ENCODE measurements around the gene IER5. TPM values are rescaled to one million over a fixed set of nuclear protein-coding genes. Genes with fewer than 3 reads are reported as not detected.

IER5 gene
- total and polyA plus RNA-seq, 9 of the 15 experiments (the other 6 are each of a cell fraction or from before 2014, with no cell fraction given) = 2.4 to 32.1 (median 12.0) TPM

DNA sequence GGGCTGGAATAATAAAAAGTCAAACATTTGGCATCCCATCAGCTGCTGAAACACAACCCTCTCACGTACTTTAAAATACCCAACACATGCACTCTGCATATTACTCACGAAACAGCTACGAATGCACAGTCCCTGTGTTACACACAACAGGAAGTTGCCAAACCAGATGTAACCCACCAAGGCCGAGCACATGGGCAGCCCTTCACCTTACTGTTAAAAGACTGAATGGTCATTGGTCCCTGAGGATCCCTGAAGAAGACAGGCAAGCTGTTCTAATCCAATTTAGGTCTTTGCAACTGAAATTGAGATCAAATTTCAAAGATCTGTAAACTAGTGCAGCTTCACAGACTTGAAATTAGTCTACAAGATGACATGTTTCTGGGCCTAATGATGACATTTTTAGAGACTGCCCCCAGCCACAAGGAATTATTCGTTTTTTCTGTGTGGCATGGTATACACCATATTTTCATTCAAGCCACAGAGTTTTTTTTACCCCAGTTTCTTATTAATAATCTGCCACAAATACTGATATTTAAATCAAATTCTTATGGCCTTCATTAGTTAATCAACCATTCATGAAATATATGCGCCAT is 25.6 kb upstream of the IER5 start (continued):
- TF ChIP-seq, protein P1, sequence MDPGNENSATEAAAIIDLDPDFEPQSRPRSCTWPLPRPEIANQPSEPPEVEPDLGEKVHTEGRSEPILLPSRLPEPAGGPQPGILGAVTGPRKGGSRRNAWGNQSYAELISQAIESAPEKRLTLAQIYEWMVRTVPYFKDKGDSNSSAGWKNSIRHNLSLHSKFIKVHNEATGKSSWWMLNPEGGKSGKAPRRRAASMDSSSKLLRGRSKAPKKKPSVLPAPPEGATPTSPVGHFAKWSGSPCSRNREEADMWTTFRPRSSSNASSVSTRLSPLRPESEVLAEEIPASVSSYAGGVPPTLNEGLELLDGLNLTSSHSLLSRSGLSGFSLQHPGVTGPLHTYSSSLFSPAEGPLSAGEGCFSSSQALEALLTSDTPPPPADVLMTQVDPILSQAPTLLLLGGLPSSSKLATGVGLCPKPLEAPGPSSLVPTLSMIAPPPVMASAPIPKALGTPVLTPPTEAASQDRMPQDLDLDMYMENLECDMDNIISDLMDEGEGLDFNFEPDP (CRISPR knock-in tag; IDR thresholded peaks at IDR 0.05) = no peak
- no peak for TF ChIP-seq SAFB (IDR thresholded peaks at IDR 0.05; ENCODE audit: borderline replicate concordance, low read depth, low read length)
- TF ChIP-seq, protein P2, sequence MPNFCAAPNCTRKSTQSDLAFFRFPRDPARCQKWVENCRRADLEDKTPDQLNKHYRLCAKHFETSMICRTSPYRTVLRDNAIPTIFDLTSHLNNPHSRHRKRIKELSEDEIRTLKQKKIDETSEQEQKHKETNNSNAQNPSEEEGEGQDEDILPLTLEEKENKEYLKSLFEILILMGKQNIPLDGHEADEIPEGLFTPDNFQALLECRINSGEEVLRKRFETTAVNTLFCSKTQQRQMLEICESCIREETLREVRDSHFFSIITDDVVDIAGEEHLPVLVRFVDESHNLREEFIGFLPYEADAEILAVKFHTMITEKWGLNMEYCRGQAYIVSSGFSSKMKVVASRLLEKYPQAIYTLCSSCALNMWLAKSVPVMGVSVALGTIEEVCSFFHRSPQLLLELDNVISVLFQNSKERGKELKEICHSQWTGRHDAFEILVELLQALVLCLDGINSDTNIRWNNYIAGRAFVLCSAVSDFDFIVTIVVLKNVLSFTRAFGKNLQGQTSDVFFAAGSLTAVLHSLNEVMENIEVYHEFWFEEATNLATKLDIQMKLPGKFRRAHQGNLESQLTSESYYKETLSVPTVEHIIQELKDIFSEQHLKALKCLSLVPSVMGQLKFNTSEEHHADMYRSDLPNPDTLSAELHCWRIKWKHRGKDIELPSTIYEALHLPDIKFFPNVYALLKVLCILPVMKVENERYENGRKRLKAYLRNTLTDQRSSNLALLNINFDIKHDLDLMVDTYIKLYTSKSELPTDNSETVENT (CRISPR knock-in tag; IDR thresholded peaks at IDR 0.05) = no peak

DNA sequence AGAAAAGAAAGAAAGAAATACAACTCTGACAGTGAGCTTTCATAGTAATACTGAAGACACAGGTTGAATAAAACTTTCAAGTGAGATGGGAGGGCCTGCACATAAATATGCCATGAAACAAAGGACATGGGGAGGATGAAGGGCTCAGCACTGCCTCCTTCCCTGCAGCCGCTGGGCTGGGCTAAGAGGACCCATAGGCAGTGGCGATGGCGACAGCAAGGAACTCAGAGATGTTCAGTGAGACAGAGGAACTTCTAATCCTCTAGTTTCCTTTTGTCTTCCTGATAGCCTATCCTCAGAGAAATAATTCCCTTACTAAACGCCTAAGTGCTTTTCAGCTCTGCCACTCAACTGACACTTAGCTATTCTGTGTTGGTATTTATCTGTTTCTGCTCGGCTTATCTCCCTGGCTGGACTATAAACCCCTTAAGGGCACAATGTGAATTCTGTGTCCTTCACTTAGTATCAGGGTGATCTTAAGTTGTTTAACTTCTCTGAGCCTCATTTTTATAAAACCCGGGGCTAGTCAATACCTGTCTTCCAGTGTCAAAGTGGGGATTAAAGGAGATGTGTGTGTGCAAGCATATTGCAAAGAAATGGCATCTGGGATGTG is 24.4 kb upstream of the IER5 start:
- Histone ChIP-seq H3K79me2 (ENCODE audit: control insufficient read depth, insufficient read depth, low read length) (no peaks in the 10 kb centered on the region), H3K9me3 (replicated peaks; ENCODE audit: control insufficient read depth, insufficient read depth, low read depth, low read length) (no peaks in the 10 kb centered on the region), H3K9me1 (ENCODE audit: control insufficient read depth, insufficient read depth, low read length) (no peaks in the 10 kb centered on the region), H3K27me3 (ENCODE audit: control insufficient read depth in 2 of 2, insufficient read depth in 2 of 2, low read length in 2 of 2) (peaks cover 0 to 9% of the 10 kb centered on the region in 2 experiments; a peak in 1 of 5 replicates), H3K27ac (ENCODE audit: extremely low read depth, low read depth, low read length) (no peak overlapping the region), H3K4me2 (ENCODE audit: insufficient read depth, low read length) (no peak overlapping the region), H2AFZ (ENCODE audit: low read depth, low read length) (peak overlapping the region; percentile 68), H3K4me3 (no peak overlapping the region), H4K20me1 (replicated peaks; ENCODE audit: control insufficient read depth, insufficient read depth, low read length) (no peaks in the 10 kb centered on the region), H3K9ac (ENCODE audit: insufficient read depth in 1 of 2, low read depth in 2 of 2, low read length in 2 of 2) (no peak overlapping the region), H3K36me3 (ENCODE audit: control insufficient read depth, insufficient read depth, low read length) (no peaks in the 10 kb centered on the region), H3K4me1 (replicated peaks in 1 of 2; ENCODE audit: control insufficient read depth in 2 of 2, insufficient read depth in 2 of 2, low read length in 2 of 2) (peaks cover 5 to 7% of the 10 kb centered on the region in 2 experiments; a peak in 3 of 5 replicates)
- peak; percentile 71 for ATAC-seq
- intact Hi-C loops (cut with micrococcal nuclease) = no loop called here
- WGBS (ENCODE audit: insufficient coverage, low coverage, missing lambda C conversion rate) = 19% methylated on average over 6 of the region's 6 CpGs
- ChIA-PET POLR2A (no interaction called here), CTCF (ENCODE audit: low intra/inter-chr PET ratio) (no interaction called here)
- no peak for DNase-seq (ENCODE audit: extremely low read depth in 1 of 4, low spot score in 3 of 4)
- in situ Hi-C loops (cut with MboI) = no loop called here
- FAIRE-seq = no peak
- BruUV-seq (replicated peaks) = no TSS peak
- TF ChIP-seq, protein P3, sequence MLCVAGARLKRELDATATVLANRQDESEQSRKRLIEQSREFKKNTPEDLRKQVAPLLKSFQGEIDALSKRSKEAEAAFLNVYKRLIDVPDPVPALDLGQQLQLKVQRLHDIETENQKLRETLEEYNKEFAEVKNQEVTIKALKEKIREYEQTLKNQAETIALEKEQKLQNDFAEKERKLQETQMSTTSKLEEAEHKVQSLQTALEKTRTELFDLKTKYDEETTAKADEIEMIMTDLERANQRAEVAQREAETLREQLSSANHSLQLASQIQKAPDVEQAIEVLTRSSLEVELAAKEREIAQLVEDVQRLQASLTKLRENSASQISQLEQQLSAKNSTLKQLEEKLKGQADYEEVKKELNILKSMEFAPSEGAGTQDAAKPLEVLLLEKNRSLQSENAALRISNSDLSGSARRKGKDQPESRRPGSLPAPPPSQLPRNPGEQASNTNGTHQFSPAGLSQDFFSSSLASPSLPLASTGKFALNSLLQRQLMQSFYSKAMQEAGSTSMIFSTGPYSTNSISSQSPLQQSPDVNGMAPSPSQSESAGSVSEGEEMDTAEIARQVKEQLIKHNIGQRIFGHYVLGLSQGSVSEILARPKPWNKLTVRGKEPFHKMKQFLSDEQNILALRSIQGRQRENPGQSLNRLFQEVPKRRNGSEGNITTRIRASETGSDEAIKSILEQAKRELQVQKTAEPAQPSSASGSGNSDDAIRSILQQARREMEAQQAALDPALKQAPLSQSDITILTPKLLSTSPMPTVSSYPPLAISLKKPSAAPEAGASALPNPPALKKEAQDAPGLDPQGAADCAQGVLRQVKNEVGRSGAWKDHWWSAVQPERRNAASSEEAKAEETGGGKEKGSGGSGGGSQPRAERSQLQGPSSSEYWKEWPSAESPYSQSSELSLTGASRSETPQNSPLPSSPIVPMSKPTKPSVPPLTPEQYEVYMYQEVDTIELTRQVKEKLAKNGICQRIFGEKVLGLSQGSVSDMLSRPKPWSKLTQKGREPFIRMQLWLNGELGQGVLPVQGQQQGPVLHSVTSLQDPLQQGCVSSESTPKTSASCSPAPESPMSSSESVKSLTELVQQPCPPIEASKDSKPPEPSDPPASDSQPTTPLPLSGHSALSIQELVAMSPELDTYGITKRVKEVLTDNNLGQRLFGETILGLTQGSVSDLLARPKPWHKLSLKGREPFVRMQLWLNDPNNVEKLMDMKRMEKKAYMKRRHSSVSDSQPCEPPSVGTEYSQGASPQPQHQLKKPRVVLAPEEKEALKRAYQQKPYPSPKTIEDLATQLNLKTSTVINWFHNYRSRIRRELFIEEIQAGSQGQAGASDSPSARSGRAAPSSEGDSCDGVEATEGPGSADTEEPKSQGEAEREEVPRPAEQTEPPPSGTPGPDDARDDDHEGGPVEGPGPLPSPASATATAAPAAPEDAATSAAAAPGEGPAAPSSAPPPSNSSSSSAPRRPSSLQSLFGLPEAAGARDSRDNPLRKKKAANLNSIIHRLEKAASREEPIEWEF (CRISPR knock-in tag; IDR thresholded peaks at IDR 0.05) = no peak
- no peak for TF ChIP-seq PTRF (tag; IDR thresholded peaks at IDR 0.05)
- TF ChIP-seq, protein P4, sequence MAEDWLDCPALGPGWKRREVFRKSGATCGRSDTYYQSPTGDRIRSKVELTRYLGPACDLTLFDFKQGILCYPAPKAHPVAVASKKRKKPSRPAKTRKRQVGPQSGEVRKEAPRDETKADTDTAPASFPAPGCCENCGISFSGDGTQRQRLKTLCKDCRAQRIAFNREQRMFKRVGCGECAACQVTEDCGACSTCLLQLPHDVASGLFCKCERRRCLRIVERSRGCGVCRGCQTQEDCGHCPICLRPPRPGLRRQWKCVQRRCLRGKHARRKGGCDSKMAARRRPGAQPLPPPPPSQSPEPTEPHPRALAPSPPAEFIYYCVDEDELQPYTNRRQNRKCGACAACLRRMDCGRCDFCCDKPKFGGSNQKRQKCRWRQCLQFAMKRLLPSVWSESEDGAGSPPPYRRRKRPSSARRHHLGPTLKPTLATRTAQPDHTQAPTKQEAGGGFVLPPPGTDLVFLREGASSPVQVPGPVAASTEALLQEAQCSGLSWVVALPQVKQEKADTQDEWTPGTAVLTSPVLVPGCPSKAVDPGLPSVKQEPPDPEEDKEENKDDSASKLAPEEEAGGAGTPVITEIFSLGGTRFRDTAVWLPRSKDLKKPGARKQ (CRISPR knock-in tag; IDR thresholded peaks at IDR 0.05) = no peak
- no peak for TF ChIP-seq NFIC (IDR thresholded peaks at IDR 0.05)
- no peak for TF ChIP-seq ZNF347 (CRISPR knock-in tag; IDR thresholded peaks at IDR 0.05; ENCODE audit: low read depth)
